Neuron (in vitro differentiated cells): ENCODE results near the gene TTLL11.
"Not testable (repeated sequence)": the region's sequence is repeated elsewhere in the genome, so short reads cannot be mapped to it uniquely, and the experiment has no call there.

ENCODE experiments used
- H2AFZ ChIP-seq: one replicate; pipeline ENCODE4 v1.6.1; 2013; ENCODE audit warnings: low read depth, mild to moderate bottlenecking, inconsistent platforms, low read length, moderate library complexity
- H3K27me3 ChIP-seq: one replicate; pipeline ENCODE4 v1.6.1; 2013; ENCODE audit warnings: low read length; ENCODE audit not compliant: insufficient read depth
- H3K36me3 ChIP-seq: one replicate; pipeline ENCODE4 v1.6.1; 2013; ENCODE audit warnings: low read length; ENCODE audit not compliant: insufficient read depth
- H3K4me1 ChIP-seq: one replicate; pipeline ENCODE4 v1.6.1; 2013; ENCODE audit warnings: low read length; ENCODE audit not compliant: insufficient read depth
- H3K4me3 ChIP-seq: 2 replicates; pipeline ENCODE4 v1.5.1; 2013; ENCODE audit warnings: mild to moderate bottlenecking, low read length, moderate library complexity
- H3K9me3 ChIP-seq: one replicate; pipeline ENCODE4 v1.6.1; 2013; ENCODE audit warnings: low read length

TTLL11 gene

GRCh38 chr9:122121391-122121790 lies 28.3 kb upstream of the TTLL11 start:
- peaks cover 7% of the 10 kb centered on the region for H3K4me1 ChIP-seq
- no peaks in the 10 kb centered on the region for H3K9me3 ChIP-seq
- H2AFZ ChIP-seq, result no peak overlapping the region
- H3K4me3 ChIP-seq, result no peak overlapping the region
- no peaks in the 10 kb centered on the region for H3K36me3 ChIP-seq
- peaks cover 15% of the 10 kb centered on the region for H3K27me3 ChIP-seq

GRCh38 chr9:122120316-122121071 lies 27.4 kb upstream of the TTLL11 start:
- Histone ChIP-seq H3K9me3 (no peaks in the 10 kb centered on the region), H2AFZ (no peak overlapping the region), H3K27me3 (peaks cover 6% of the 10 kb centered on the region), H3K4me3 (no peak overlapping the region), H3K36me3 (no peaks in the 10 kb centered on the region), H3K4me1 (peaks cover 13% of the 10 kb centered on the region)

DNA sequence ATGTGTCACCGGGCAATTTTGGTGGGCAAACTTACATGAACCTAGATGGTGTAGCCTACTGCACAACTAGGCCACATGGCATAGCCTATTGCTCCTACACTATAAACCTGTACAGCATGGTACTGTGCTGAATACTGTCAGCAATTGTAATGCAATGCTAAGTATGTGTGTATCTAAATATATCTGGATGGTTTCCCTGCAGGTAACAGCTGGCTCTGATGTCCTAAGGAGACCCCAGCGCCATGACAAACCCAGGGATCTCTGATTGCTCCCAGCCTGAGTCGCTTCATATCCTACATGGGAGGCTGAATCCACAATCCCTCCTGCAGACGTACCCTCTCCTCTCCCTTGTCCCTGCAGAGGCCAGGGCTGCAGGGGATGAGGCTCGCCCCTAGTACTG lies 26.6 kb upstream of the TTLL11 start:
- Histone ChIP-seq H3K4me1 (peaks cover 10% of the 10 kb centered on the region), H3K36me3 (no peaks in the 10 kb centered on the region), H3K27me3 (peaks cover 5% of the 10 kb centered on the region), H3K4me3 (no peak overlapping the region), H2AFZ (no peak overlapping the region), H3K9me3 (no peaks in the 10 kb centered on the region)

GRCh38 chr9:122119166-122119521 lies 26.0 kb upstream of the TTLL11 start:
- peaks cover 3% of the 10 kb centered on the region for H3K27me3 ChIP-seq
- no peak overlapping the region for H3K4me3 ChIP-seq
- H2AFZ ChIP-seq, result no peak overlapping the region
- no peaks in the 10 kb centered on the region for H3K36me3 ChIP-seq
- H3K9me3 ChIP-seq, result no peaks in the 10 kb centered on the region
- H3K4me1 ChIP-seq, result peaks cover 10% of the 10 kb centered on the region

DNA sequence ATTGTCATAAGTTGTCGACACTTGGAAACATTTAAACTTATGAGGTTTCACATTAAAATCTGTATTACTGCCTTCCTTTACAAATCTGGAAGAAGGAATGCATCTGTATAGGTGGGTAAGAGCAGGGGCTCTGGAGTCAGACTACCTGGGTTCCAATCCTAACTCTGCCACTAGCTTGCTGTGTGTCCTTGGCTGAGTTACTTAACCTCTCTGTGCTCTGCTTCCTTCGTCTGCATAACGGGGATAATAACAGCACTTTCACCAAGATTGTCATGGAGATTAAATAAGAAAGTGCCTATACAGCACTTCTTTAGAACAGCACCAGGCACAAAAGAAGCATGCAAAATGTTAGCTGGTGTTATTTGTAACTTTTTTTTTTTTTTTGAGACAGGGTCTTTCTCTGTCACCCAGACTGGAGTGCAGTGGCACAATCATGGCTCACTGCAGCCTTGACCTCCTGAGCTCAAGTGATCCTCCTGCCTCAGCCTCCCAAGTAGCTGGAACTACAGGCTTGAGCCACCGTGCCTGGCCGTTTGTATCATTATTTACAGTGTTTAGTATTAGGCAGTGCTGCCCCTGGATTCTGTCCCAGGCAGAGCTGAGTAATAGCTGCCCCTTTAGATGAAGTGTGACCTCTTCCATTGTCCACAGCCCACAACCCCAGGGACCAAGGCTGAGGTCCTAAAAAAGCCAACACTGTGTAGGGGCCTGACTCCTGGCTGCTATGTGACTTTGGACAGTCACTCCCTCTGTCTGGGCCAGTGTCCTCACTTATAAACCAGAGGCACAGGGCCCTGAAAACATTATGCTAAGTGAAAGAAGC lies 25.4 kb upstream of the TTLL11 start:
- no peak overlapping the region for H2AFZ ChIP-seq
- H3K36me3 ChIP-seq, result no peaks in the 10 kb centered on the region
- H3K4me1 ChIP-seq, result peaks cover 12% of the 10 kb centered on the region
- H3K9me3 ChIP-seq, result no peaks in the 10 kb centered on the region
- H3K4me3 ChIP-seq, result no peak overlapping the region
- H3K27me3 ChIP-seq, result peaks cover 2% of the 10 kb centered on the region

- not testable (repeated sequence) for H3K36me3 ChIP-seq, H3K4me3 ChIP-seq, H3K27me3 ChIP-seq, H2AFZ ChIP-seq, H3K9me3 ChIP-seq
- H3K4me1 ChIP-seq, result peaks cover 16% of the 10 kb centered on the region
Observed at GRCh38 chr9:122117241-122117640, 24.1 kb upstream of the TTLL11 start.

DNA sequence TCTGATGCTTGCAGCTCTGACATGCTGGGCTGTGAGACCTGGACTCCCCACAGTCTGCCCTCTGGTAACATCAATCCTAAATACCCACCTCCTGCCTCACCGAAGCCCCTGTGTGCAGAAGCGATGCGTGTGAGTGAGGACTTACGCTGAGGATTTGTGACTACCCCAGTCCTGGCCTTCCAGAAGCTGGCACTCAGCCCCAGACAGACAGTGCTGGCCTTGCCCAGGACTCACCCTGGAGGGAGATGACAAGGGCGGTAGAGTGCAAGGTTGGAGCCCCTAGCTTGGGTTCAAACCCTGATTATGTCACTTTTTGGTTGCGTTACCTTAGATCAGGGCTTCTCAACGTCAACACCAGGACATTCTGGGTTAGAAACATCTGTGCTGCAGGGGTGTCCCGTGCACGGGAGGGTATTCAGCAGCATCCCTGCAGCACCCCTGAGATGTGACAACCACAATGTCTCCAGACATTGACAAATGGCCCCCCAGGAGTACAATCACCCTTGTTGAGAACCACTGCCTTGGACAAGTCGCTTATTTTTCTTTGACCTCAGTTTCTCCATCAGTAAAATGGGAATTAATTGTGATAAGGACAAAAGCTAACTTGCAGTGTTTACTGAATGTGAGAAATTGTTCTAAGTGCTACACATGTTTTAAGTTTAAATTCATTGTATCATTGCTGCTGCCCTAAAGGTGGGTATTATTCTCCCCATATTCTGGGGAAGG lies 23.5 kb upstream of the TTLL11 start:
- Histone ChIP-seq H3K4me1 (peaks cover 16% of the 10 kb centered on the region), H2AFZ (no peak overlapping the region), H3K9me3 (no peaks in the 10 kb centered on the region), H3K4me3 (no peak overlapping the region), H3K36me3 (no peaks in the 10 kb centered on the region), H3K27me3 (peaks cover 2% of the 10 kb centered on the region)

- Histone ChIP-seq H2AFZ (no peak overlapping the region), H3K36me3 (no peaks in the 10 kb centered on the region), H3K27me3 (peaks cover 2% of the 10 kb centered on the region), H3K4me1 (peaks cover 16% of the 10 kb centered on the region), H3K4me3 (no peak overlapping the region), H3K9me3 (no peaks in the 10 kb centered on the region)
Observed at GRCh38 chr9:122116040-122116439, 22.9 kb upstream of the TTLL11 start.

GRCh38 chr9:122115176-122116035 lies 22.3 kb upstream of the TTLL11 start:
- H3K4me1 ChIP-seq, result peaks cover 16% of the 10 kb centered on the region
- peaks cover 2% of the 10 kb centered on the region for H3K27me3 ChIP-seq
- H3K9me3 ChIP-seq, result no peaks in the 10 kb centered on the region
- no peak overlapping the region for H2AFZ ChIP-seq
- no peak overlapping the region for H3K4me3 ChIP-seq
- H3K36me3 ChIP-seq, result no peaks in the 10 kb centered on the region

GRCh38 chr9:122113574-122113973 lies 20.5 kb upstream of the TTLL11 start:
- H3K4me3 ChIP-seq, result no peak overlapping the region
- no peaks in the 10 kb centered on the region for H3K36me3 ChIP-seq
- H2AFZ ChIP-seq, result no peak overlapping the region
- H3K4me1 ChIP-seq, result peaks cover 16% of the 10 kb centered on the region
- peaks cover 2% of the 10 kb centered on the region for H3K27me3 ChIP-seq
- H3K9me3 ChIP-seq, result no peaks in the 10 kb centered on the region

DNA sequence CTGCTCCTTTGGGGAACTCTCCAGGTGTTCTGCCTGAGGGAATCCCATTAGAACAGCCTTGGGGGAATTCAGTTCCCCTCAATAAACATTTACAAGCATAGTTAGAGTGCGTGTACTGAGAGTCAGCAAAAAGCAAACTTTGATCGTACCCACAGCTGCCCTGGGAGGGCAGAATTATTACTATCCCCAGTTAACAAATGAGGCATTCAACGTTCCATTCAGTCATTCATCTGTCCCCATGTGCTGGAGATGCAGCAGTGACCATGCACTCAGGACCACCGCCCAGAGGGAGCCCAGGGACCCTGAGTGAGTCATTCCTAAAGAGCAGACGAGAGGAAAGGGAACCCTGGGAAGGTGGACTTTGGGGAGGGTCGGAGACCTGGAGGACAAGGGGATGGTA lies 19.1 kb upstream of the TTLL11 start:
- peaks cover 22% of the 10 kb centered on the region for H3K4me1 ChIP-seq
- peaks cover 8% of the 10 kb centered on the region for H3K27me3 ChIP-seq
- H3K9me3 ChIP-seq, result no peaks in the 10 kb centered on the region
- no peaks in the 10 kb centered on the region for H3K36me3 ChIP-seq
- no peak overlapping the region for H3K4me3 ChIP-seq
- H2AFZ ChIP-seq, result no peak overlapping the region

- peaks cover 25% of the 10 kb centered on the region for H3K4me1 ChIP-seq
Observed at GRCh38 chr9:122111413-122112085, 18.4 kb upstream of the TTLL11 start.

More at GRCh38 chr9:122111413-122112085, 18.4 kb upstream of the TTLL11 start:
- H3K36me3 ChIP-seq, result no peaks in the 10 kb centered on the region
- no peaks in the 10 kb centered on the region for H3K9me3 ChIP-seq
- no peak overlapping the region for H3K4me3 ChIP-seq
- no peak overlapping the region for H2AFZ ChIP-seq
- H3K27me3 ChIP-seq, result peaks cover 8% of the 10 kb centered on the region
